ENCODE data around the gene FAM83E. TPM values are rescaled to one million over a fixed set of nuclear protein-coding genes. Genes with fewer than 3 reads are reported as not detected.
A peak's percentile ranks its signal among the peaks of the same experiment; 100 is the strongest.
"Not testable (repeated sequence)": the region's sequence is repeated elsewhere in the genome, so short reads cannot be mapped to it uniquely, and the experiment has no call there.

FAM83E gene
- total RNA-seq, 2 experiments from 2014 or later: 1.7 to 2.3 TPM

DNA sequence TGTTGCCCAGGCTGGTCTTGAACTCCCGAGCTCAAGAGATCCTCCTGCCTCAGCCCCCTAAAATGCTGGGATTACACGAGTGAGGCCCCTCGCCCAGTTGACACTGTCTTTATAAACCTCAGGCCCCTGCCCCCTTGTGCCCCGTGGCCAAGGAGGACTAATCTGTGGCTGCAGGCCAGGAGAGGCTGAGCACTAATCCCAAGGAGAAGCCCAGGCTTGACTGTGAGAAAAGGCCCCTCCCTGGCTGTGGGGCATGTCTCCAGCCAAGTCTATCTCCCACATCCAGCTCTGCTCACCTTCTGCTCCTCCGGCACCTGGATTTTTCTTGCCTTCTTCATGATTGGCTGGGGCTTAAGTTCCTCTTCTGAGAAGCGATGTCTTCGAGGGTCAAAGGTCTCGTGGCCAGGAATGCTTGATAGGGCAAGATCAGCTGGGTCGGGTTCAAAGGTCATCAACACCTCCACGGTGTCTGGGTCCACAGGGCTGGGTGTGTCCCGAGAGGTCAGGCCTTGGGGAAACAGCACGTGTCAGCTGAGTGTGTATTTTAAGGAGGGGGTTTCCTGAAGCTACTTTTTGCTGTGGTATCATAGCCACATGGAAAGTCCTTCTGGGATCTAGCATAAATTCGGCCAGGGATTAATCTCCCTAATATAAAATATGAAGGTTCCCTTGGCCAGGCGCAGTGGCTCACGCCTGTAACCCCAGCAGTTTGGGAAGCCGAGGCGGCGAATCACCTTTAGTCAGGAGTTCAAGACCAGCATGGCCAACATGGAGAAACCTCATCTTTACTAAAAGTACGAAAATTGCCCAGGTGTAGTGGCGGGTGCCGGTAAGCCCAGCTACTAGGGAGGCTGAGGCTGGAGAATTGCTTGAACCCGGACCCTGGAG, 18.5 kb upstream of the FAM83E start:
- CTCF ChIA-PET: interaction anchor here (0.6 to 2.0 kb wide), 8 partner anchors 9 to 128 kb away, joined by 3 to 9 read pairs (median 4); partner anchors contain the start of genes CA11, RPL18 and SPHK2
- H3K4me3 Mint-ChIP-seq: peak overlapping the region; percentile 75
- H3K9me3 Mint-ChIP-seq (ENCODE audit: insufficient read depth): no peaks in the 10 kb centered on the region
- ATAC-seq (no peak), DNase-seq (no peak)
- H3K36me3 Mint-ChIP-seq (ENCODE audit: low read depth): peaks cover 13% of the 10 kb centered on the region
- peaks cover 49% of the 10 kb centered on the region for H3K4me1 Mint-ChIP-seq (ENCODE audit: low read depth)
- H3K27ac Mint-ChIP-seq: peak overlapping the region; percentile 39
- H3K27me3 Mint-ChIP-seq (ENCODE audit: low read depth): no peaks in the 10 kb centered on the region
- POLR2A ChIA-PET: interaction anchor here (0.8 to 1.0 kb wide), 5 partner anchors 10 to 15 kb away, joined by 3 to 7 read pairs (median 3); partner anchors contain the start of genes CA11, RPL18 and SPHK2

DNA sequence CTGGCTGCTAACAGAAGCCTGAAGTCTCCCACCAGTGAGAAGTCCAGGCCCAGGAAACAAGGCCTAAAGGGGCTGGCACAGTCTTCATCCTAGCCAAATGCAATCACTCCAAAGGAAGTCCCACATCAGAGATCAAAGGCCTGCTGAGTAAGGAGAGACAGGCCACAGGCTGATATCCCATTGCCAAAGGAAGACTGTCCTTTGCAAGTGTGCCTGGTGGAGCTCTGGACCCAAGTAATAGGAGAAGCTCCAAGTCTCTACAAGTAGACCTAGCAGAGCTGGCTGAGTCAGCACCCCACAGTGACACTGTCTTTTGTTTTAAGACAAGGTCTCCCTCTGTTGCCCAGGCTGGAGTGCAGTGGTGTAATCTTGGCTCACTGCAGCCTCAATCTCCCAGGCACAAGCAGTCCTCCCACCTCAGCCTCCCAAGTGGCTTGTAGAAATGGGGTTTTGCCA, 17.8 kb upstream of the FAM83E start:
- H3K9me3 Mint-ChIP-seq (ENCODE audit: insufficient read depth): no peaks in the 10 kb centered on the region
- no peak overlapping the region for H3K4me3 Mint-ChIP-seq
- no peaks in the 10 kb centered on the region for H3K27me3 Mint-ChIP-seq (ENCODE audit: low read depth)
- ChIA-PET CTCF (interaction anchor here (1.2 to 2.0 kb wide), 3 partner anchors 15 to 127 kb away, joined by 3 to 4 read pairs (median 4); no protein-coding TSS in a partner anchor), POLR2A (interaction anchor here (0.8 to 1.0 kb wide), 2 partner anchors 12 to 14 kb away, joined by 3 read pairs; partner anchors contain the start of gene RPL18)
- peak overlapping the region; percentile 8 for H3K27ac Mint-ChIP-seq
- peaks cover 13% of the 10 kb centered on the region for H3K36me3 Mint-ChIP-seq (ENCODE audit: low read depth)
- ATAC-seq (no peak), DNase-seq (no peak)
- H3K4me1 Mint-ChIP-seq (ENCODE audit: low read depth): peaks cover 45% of the 10 kb centered on the region

DNA sequence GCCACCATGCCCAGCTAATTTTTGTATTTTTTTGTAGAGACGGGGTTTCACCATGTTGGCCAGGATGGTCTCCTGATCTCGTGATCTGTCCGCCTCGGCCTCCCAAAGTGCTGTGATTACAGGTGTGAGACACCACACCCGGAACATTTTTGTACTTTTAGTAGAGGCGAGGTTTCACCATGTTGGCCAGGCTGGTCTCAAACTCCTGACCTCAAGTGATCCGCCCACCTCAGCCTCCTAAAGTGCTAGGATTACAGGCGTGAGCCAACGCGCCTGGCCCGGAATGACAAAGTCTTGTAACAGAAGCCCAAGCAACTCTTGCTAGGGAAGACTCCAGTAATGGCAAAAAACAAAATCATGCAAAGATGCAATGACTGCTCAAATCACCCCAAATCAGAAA, 17.4 kb upstream of the FAM83E start:
- ATAC-seq; CTCF ChIA-PET; H3K4me3 Mint-ChIP-seq; H3K9me3 Mint-ChIP-seq (ENCODE audit: insufficient read depth); H3K27me3 Mint-ChIP-seq (ENCODE audit: low read depth); DNase-seq: not testable (repeated sequence)
- Mint-ChIP-seq H3K27ac (peak overlapping the region; percentile 8), H3K4me1 (ENCODE audit: low read depth) (peaks cover 47% of the 10 kb centered on the region), H3K36me3 (ENCODE audit: low read depth) (peaks cover 13% of the 10 kb centered on the region)
- POLR2A ChIA-PET: interaction anchor here (0.8 to 1.0 kb wide), 2 partner anchors 12 to 14 kb away, joined by 3 read pairs; partner anchors contain the start of gene RPL18

DNA sequence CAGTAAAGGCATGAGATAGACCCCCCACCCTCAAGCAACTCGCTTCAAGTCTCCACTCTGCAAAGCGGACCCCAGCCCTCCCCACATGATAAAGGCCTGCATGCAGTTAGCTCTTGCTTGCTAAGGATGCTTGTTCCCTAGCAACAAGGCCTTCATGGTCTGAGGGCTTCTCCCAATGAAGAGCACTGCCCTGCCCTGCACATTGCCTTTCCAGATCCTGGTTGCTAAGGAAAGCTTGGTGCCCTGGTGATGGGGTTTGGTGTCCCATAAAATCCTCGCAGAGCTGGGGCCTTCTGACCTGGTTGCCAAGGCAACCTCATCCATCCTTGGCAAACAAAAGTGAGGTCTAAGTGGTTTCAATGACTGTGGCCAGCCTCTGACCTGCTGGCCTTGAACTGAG, 16.3 kb upstream of the FAM83E start:
- no peak overlapping the region for H3K4me3 Mint-ChIP-seq
- ChIA-PET POLR2A (interaction anchor here (0.6 to 3.1 kb wide), 2 partner anchors 12 to 13 kb away, joined by 3 to 15 read pairs; partner anchors contain the start of genes RPL18 and SPHK2), CTCF (interaction anchor here (1.0 to 1.1 kb wide), 2 partner anchors 14 to 47 kb away, joined by 3 read pairs; no protein-coding TSS in a partner anchor)
- DNase-seq (no peak), ATAC-seq (no peak)
- peaks cover 18% of the 10 kb centered on the region for H3K36me3 Mint-ChIP-seq (ENCODE audit: low read depth)
- peaks cover 55% of the 10 kb centered on the region for H3K4me1 Mint-ChIP-seq (ENCODE audit: low read depth)
- no peaks in the 10 kb centered on the region for H3K9me3 Mint-ChIP-seq (ENCODE audit: insufficient read depth)
- H3K27ac Mint-ChIP-seq: no peak overlapping the region
- no peaks in the 10 kb centered on the region for H3K27me3 Mint-ChIP-seq (ENCODE audit: low read depth)

GRCh38 chr19:48630296-48631063, 15.6 kb upstream of the FAM83E start:
- H3K36me3 Mint-ChIP-seq (ENCODE audit: low read depth): peaks cover 19% of the 10 kb centered on the region
- ChIA-PET POLR2A (interaction anchor here (3.1 kb wide), 1 partner anchor 11 kb away, joined by 15 read pairs; the partner anchor contains the start of genes RPL18 and SPHK2), CTCF (interaction anchor here (1.0 to 1.1 kb wide), 2 partner anchors 15 to 46 kb away, joined by 3 read pairs; no protein-coding TSS in a partner anchor)
- H3K4me3 Mint-ChIP-seq: no peak overlapping the region
- ATAC-seq (no peak), DNase-seq (no peak)
- H3K4me1 Mint-ChIP-seq (ENCODE audit: low read depth): peaks cover 52% of the 10 kb centered on the region
- no peaks in the 10 kb centered on the region for H3K9me3 Mint-ChIP-seq (ENCODE audit: insufficient read depth)
- no peaks in the 10 kb centered on the region for H3K27me3 Mint-ChIP-seq (ENCODE audit: low read depth)
- H3K27ac Mint-ChIP-seq: no peak overlapping the region

GRCh38 chr19:48629599-48630295, 14.9 kb upstream of the FAM83E start:
- no peaks in the 10 kb centered on the region for H3K9me3 Mint-ChIP-seq (ENCODE audit: insufficient read depth)
- peaks cover 54% of the 10 kb centered on the region for H3K4me1 Mint-ChIP-seq (ENCODE audit: low read depth)
- H3K4me3 Mint-ChIP-seq: no peak overlapping the region
- H3K36me3 Mint-ChIP-seq (ENCODE audit: low read depth): peaks cover 24% of the 10 kb centered on the region
- ChIA-PET POLR2A (interaction anchor here (3.1 kb wide), 1 partner anchor 10 kb away, joined by 15 read pairs; the partner anchor contains the start of genes RPL18 and SPHK2), CTCF (no interaction called here)
- DNase-seq (no peak), ATAC-seq (no peak)
- H3K27ac Mint-ChIP-seq: no peak overlapping the region
- no peaks in the 10 kb centered on the region for H3K27me3 Mint-ChIP-seq (ENCODE audit: low read depth)

GRCh38 chr19:48629297-48629598, 14.4 kb upstream of the FAM83E start:
- Mint-ChIP-seq H3K36me3 (ENCODE audit: low read depth) (peaks cover 24% of the 10 kb centered on the region), H3K27me3 (ENCODE audit: low read depth) (no peaks in the 10 kb centered on the region), H3K4me1 (ENCODE audit: low read depth) (peaks cover 55% of the 10 kb centered on the region), H3K4me3 (no peak overlapping the region), H3K27ac (no peak overlapping the region), H3K9me3 (ENCODE audit: insufficient read depth) (no peaks in the 10 kb centered on the region)
- ChIA-PET CTCF (no interaction called here), POLR2A (interaction anchor here (3.1 kb wide), 1 partner anchor 10 kb away, joined by 15 read pairs; the partner anchor contains the start of genes RPL18 and SPHK2)
- no peak for ATAC-seq
- DNase-seq: no peak

DNA sequence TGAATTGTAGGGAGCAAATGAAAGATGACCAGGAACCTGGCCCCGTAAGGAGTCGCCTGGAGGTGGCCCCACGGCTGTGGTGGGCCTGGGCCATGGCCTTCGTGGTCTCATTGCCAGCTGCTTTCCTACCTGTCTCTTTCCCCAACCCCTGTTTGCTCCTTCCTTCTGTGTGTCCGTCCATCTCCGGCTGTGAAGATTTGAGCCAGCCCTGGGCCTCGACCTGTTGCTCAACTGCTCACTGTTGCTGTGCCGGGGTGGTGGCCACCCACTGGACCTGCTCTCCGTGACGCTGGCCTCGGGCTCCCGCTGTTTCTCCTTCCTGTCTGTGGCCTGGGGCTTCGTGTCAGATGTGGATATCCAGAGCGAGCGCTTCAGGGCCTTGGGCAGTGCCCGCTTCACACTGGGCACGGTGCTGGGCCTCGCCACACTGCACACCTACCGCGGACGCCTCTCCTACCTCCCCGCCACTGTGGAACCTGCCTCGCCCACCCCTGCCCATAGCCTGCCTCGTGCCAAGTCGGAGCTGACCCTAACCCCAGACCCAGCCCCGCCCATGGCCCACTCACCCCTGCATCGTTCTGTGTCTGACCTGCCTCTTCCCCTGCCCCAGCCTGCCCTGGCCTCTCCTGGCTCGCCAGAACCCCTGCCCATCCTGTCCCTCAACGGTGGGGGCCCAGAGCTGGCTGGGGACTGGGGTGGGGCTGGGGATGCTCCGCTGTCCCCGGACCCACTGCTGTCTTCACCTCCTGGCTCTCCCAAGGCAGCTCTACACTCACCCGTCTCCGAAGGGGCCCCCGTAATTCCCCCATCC, 13.8 kb upstream of the FAM83E start:
- Mint-ChIP-seq H3K4me1 (ENCODE audit: low read depth) (peaks cover 54% of the 10 kb centered on the region), H3K9me3 (ENCODE audit: insufficient read depth) (no peaks in the 10 kb centered on the region), H3K27ac (no peak overlapping the region), H3K4me3 (no peak overlapping the region), H3K36me3 (ENCODE audit: low read depth) (peaks cover 27% of the 10 kb centered on the region), H3K27me3 (ENCODE audit: low read depth) (no peaks in the 10 kb centered on the region)
- ATAC-seq (no peak), DNase-seq (no peak)
- ChIA-PET POLR2A (interaction anchor here (0.6 to 3.1 kb wide), 4 partner anchors 9 to 12 kb away, joined by 3 to 15 read pairs (median 4); partner anchors contain the start of genes RPL18 and SPHK2), CTCF (no interaction called here)

- peaks cover 54% of the 10 kb centered on the region for H3K4me1 Mint-ChIP-seq (ENCODE audit: low read depth)
- ChIA-PET CTCF (no interaction called here), POLR2A (interaction anchor here (0.7 to 1.3 kb wide), 2 partner anchors 9 to 11 kb away, joined by 3 to 4 read pairs; partner anchors contain the start of genes RPL18 and SPHK2)
- no peaks in the 10 kb centered on the region for H3K9me3 Mint-ChIP-seq (ENCODE audit: insufficient read depth)
- H3K27me3 Mint-ChIP-seq (ENCODE audit: low read depth): no peaks in the 10 kb centered on the region
- DNase-seq: no peak
- no peak overlapping the region for H3K27ac Mint-ChIP-seq
- H3K36me3 Mint-ChIP-seq (ENCODE audit: low read depth): peaks cover 29% of the 10 kb centered on the region
- H3K4me3 Mint-ChIP-seq: no peak overlapping the region
- ATAC-seq: no peak
Measured at GRCh38 chr19:48627865-48628314, 13.0 kb upstream of the FAM83E start.

DNA sequence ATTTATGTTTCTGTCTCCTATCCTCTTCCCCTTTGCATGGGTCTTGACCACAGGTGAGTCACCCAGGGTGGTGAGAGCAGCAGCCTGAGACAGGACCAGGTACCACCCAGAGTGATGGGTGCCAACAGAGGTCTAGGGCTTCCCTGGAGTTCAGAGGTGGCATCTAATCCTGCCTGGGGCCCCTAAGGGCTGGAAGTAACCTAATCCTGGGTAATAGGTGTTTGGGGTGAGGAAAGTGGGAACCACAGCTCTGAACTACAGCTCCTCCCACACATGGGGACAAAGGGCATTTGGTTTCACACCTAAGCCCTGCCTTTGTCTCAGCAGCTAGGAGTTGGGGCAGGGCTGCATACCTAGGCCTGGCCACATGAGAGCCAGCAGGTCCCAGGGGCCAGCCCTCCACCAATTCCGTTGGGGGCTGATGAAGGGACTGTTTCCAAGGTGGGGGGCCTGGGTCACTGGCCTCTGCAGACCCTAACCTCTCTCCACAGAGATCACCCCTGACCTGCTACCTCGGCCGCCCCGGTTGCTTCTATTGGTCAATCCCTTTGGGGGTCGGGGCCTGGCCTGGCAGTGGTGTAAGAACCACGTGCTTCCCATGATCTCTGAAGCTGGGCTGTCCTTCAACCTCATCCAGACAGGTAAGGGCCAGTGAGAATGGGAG, 12.5 kb upstream of the FAM83E start:
- H3K4me1 Mint-ChIP-seq (ENCODE audit: low read depth): peaks cover 51% of the 10 kb centered on the region
- H3K36me3 Mint-ChIP-seq (ENCODE audit: low read depth): peaks cover 29% of the 10 kb centered on the region
- ChIA-PET CTCF (no interaction called here), POLR2A (interaction anchor here (0.7 to 1.3 kb wide), 2 partner anchors 8 to 11 kb away, joined by 3 to 4 read pairs; partner anchors contain the start of genes RPL18 and SPHK2)
- no peak overlapping the region for H3K4me3 Mint-ChIP-seq
- ATAC-seq (no peak), DNase-seq (peak; percentile 48)
- peak overlapping the region; percentile 55 for H3K27ac Mint-ChIP-seq
- no peaks in the 10 kb centered on the region for H3K9me3 Mint-ChIP-seq (ENCODE audit: insufficient read depth)
- no peaks in the 10 kb centered on the region for H3K27me3 Mint-ChIP-seq (ENCODE audit: low read depth)

Measured in activated CD8-positive, alpha-beta T cell treated with anti-CD3 and anti-CD28 coated beads, Interleukin-2, amount 10 ng/mL, durations not matched to agents 7 days and 5 days (primary cell).